ENCODE results near the gene RNF187.

The RNF187 gene

GRCh38 chr1:228454238-228454637 lies 32.9 kb upstream of the RNF187 start:
- peaks cover 9% of the 10 kb centered on the region for H3K4me1 Mint-ChIP-seq

DNA sequence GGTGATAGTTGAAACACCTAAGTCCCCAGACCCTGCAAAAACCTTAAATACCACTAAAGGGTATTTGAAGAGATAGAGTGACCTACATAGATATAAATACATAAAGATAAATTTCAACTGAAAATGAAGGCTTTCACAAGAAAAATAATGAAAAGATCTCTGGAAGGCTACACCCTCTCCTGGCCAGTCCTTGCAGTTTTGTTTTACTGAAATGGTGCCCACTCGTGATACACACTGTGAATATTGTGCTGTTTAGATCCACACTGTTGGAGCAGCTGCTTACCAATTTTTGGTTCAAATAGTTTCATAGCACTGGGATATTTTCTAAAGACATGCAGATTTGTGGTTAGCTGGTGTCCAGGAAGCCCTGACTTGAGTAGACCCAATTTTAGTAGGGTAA lies 31.5 kb upstream of the RNF187 start:
- Mint-ChIP-seq H3K4me3 (no peak overlapping the region), H3K4me1 (peaks cover 10% of the 10 kb centered on the region), H3K36me3 (peaks cover 4% of the 10 kb centered on the region), H3K27ac (no peak overlapping the region), H3K27me3 (no peaks in the 10 kb centered on the region), H3K9me3 (no peaks in the 10 kb centered on the region)
- no peak for ATAC-seq (ENCODE audit: low read depth)
- DNase-seq (ENCODE audit: low spot score in 2 of 2), result no peak

More at GRCh38 chr1:228454238-228454637, 32.9 kb upstream of the RNF187 start:
- no peaks in the 10 kb centered on the region for H3K9me3 Mint-ChIP-seq
- peaks cover 4% of the 10 kb centered on the region for H3K36me3 Mint-ChIP-seq
- H3K4me3 Mint-ChIP-seq, result no peak overlapping the region
- no peak overlapping the region for H3K27ac Mint-ChIP-seq
- ATAC-seq (ENCODE audit: low read depth) (no peak), DNase-seq (ENCODE audit: low spot score in 2 of 2) (no peak)
- no peaks in the 10 kb centered on the region for H3K27me3 Mint-ChIP-seq

DNA sequence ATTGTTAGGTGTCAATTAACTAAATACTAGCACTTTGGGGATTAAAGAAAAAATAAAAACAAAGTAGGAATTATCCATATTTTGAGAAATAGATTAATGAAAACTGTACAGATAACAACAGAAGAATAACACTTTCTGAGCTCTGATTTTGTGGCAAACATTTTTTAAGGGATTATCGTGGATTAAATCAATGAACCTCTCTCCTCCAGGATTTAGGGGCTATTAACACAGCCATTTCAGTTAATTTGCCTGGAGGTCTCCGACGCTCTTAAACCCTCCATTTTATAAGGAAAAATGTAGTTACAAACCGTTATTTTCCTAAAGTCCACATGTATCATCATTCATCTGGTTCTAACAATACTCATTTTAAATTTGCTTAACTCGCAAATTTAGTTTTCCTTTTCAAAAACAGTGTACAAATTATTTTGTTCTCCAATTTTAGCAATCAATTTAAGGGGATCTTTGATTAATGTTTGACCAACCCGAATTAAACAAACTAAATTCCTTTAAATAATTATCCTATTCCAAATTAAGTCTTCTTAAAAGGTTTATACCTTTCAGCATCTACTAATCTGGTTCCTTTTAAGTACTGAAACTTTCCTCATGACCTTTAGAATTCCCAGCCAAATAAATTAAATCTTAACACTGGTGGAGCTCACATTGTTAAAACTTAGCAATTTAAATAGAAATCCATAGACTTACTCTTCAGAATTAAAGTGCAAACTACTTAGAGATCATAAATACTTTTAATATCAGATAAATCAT lies 30.7 kb upstream of the RNF187 start:
- Mint-ChIP-seq H3K27ac (peak overlapping the region; percentile 98), H3K36me3 (peaks cover 6% of the 10 kb centered on the region), H3K4me1 (peaks cover 10% of the 10 kb centered on the region), H3K4me3 (peak overlapping the region; percentile 92), H3K27me3 (peaks cover 1% of the 10 kb centered on the region), H3K9me3 (no peaks in the 10 kb centered on the region)
- no peak for ATAC-seq (ENCODE audit: low read depth)
- no peak for DNase-seq (ENCODE audit: low spot score in 2 of 2)

DNA sequence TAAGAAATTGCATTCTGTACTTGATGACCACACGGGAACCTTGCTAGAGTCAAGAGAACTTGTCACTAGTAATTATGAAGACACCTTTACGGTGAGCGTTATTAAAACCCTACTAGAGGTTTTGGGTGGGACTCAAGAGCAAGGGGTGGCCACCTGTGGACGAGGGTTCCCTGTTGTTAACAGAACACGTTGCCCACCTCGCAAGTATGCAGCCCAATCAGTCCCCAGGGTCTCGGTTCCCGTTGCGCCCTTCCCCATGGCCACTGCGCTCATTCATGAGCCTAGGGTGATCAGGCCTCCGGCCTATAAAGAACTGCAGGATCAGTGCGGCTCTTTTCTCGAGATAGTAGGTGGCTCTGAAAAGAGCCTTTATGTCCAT lies 30.2 kb upstream of the RNF187 start:
- Mint-ChIP-seq H3K4me3 (peak overlapping the region; percentile 92), H3K27me3 (peaks cover 1% of the 10 kb centered on the region), H3K4me1 (peaks cover 10% of the 10 kb centered on the region)

DNA sequence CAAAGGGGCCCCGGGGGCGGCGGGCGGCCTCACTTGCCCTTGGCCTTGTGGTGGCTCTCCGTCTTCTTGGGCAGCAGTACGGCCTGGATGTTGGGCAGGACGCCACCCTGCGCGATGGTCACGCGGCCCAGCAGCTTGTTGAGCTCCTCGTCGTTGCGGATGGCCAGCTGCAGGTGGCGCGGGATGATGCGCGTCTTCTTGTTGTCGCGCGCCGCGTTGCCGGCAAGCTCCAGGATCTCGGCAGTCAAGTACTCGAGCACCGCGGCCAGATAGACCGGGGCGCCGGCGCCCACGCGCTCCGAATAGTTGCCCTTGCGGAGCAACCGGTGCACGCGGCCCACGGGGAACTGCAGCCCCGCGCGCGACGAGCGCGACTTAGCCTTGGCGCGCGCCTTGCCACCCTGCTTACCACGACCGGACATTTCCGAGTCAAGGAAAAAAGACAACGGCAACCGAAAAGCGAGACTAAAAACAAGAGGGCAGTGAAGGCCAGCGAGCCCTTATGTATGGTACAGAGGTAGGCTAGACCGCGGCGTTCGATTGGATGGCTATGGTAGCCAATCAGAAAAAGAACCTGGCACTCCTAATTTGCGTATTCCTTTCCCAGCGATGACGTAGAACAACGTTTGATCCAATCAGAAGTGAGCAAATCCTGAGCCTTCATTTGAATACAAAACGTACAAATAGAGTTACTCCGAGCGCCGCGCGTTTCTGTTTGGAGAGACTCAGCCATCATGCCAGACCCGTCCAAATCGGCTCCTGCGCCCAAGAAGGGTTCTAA lies 29.6 kb upstream of the RNF187 start:
- H3K36me3 Mint-ChIP-seq, result peaks cover 6% of the 10 kb centered on the region
- H3K27me3 Mint-ChIP-seq, result peaks cover 4% of the 10 kb centered on the region
- H3K4me1 Mint-ChIP-seq, result peaks cover 10% of the 10 kb centered on the region
- peak overlapping the region; percentile 98 for H3K27ac Mint-ChIP-seq
- ATAC-seq (ENCODE audit: low read depth) (peak; percentile 80), DNase-seq (ENCODE audit: low spot score in 2 of 2) (peak; percentile 66 to 80)
- H3K4me3 Mint-ChIP-seq, result peak overlapping the region; percentile 92
- H3K9me3 Mint-ChIP-seq, result no peaks in the 10 kb centered on the region

More for the DNA sequence above, 30.2 kb upstream of the RNF187 start:
- ATAC-seq (ENCODE audit: low read depth), result no peak
- peak overlapping the region; percentile 98 for H3K27ac Mint-ChIP-seq
- no peak for DNase-seq (ENCODE audit: low spot score in 2 of 2)
- H3K9me3 Mint-ChIP-seq, result no peaks in the 10 kb centered on the region
- peaks cover 6% of the 10 kb centered on the region for H3K36me3 Mint-ChIP-seq

GRCh38 chr1:228459091-228459993 lies 27.8 kb upstream of the RNF187 start:
- Mint-ChIP-seq H3K4me3 (peak overlapping the region; percentile 92), H3K9me3 (no peaks in the 10 kb centered on the region), H3K4me1 (peaks cover 20% of the 10 kb centered on the region), H3K27ac (peak overlapping the region; percentile 98), H3K36me3 (peaks cover 4% of the 10 kb centered on the region), H3K27me3 (peaks cover 7% of the 10 kb centered on the region)
- no peak for ATAC-seq (ENCODE audit: low read depth)
- DNase-seq (ENCODE audit: low spot score in 2 of 2), result peak in 1 of 2 donors; percentile 14

GRCh38 chr1:228460821-228461220 lies 26.4 kb upstream of the RNF187 start:
- Mint-ChIP-seq H3K36me3 (peaks cover 2% of the 10 kb centered on the region), H3K4me1 (peaks cover 24% of the 10 kb centered on the region), H3K9me3 (no peaks in the 10 kb centered on the region), H3K27ac (peak overlapping the region; percentile 29), H3K4me3 (peak overlapping the region; percentile 57), H3K27me3 (peaks cover 11% of the 10 kb centered on the region)
- ATAC-seq (ENCODE audit: low read depth) (no peak), DNase-seq (ENCODE audit: low spot score in 2 of 2) (no peak)

- H3K4me3 Mint-ChIP-seq, result no peak overlapping the region
- H3K4me1 Mint-ChIP-seq, result peaks cover 20% of the 10 kb centered on the region
- no peak overlapping the region for H3K27ac Mint-ChIP-seq
- H3K9me3 Mint-ChIP-seq, result no peaks in the 10 kb centered on the region
- H3K27me3 Mint-ChIP-seq, result peaks cover 19% of the 10 kb centered on the region
- DNase-seq (ENCODE audit: low spot score in 2 of 2) (no peak), ATAC-seq (ENCODE audit: low read depth) (no peak)
- peaks cover 2% of the 10 kb centered on the region for H3K36me3 Mint-ChIP-seq
Observed at GRCh38 chr1:228462560-228462959, 24.6 kb upstream of the RNF187 start.

GRCh38 chr1:228463009-228463558 lies 24.1 kb upstream of the RNF187 start:
- Mint-ChIP-seq H3K9me3 (no peaks in the 10 kb centered on the region), H3K4me1 (peaks cover 20% of the 10 kb centered on the region), H3K27me3 (peaks cover 24% of the 10 kb centered on the region), H3K4me3 (peak overlapping the region; percentile 31), H3K27ac (no peak overlapping the region), H3K36me3 (peaks cover 2% of the 10 kb centered on the region)
- ATAC-seq (ENCODE audit: low read depth), result no peak
- DNase-seq (ENCODE audit: low spot score in 2 of 2), result no peak

- DNase-seq (ENCODE audit: low spot score in 2 of 2) (peak in 1 of 2 donors; percentile 16), ATAC-seq (ENCODE audit: low read depth) (peak; percentile 42)
- Mint-ChIP-seq H3K27me3 (peaks cover 28% of the 10 kb centered on the region), H3K27ac (no peak overlapping the region), H3K4me1 (peaks cover 17% of the 10 kb centered on the region), H3K4me3 (peak overlapping the region; percentile 84), H3K9me3 (no peaks in the 10 kb centered on the region), H3K36me3 (peaks cover 2% of the 10 kb centered on the region)
Observed at GRCh38 chr1:228463559-228464455, 23.4 kb upstream of the RNF187 start.

DNA sequence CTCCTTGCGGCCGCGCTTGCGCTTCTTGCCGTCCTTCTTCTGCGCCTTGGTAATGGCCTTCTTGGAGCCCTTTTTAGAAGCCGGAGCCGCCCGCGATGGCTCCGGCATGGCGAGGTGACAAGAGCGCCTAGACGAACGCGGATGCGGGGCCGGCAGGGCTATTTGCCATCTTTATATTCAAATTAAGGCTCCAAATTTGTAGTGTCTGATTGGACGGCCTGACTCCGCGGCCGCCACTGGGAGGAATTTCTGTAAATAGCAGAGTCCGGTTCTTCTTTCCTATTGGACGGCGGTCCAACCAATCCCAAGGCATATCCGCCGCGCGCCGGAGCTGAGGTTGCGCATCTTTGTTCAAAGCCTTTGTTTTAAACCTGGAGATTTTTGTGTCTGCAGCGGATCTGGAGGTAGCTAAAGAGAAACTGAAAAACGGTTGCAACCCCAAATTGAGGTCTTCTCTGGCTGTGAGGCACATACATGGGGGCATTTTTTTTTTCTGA lies 22.6 kb upstream of the RNF187 start:
- peaks cover 14% of the 10 kb centered on the region for H3K4me1 Mint-ChIP-seq
- peaks cover 29% of the 10 kb centered on the region for H3K27me3 Mint-ChIP-seq
- ATAC-seq (ENCODE audit: low read depth) (peak; percentile 87), DNase-seq (ENCODE audit: low spot score in 2 of 2) (peak in 1 of 2 donors; percentile 51)
- no peaks in the 10 kb centered on the region for H3K9me3 Mint-ChIP-seq
- H3K4me3 Mint-ChIP-seq, result peak overlapping the region; percentile 84
- peaks cover 2% of the 10 kb centered on the region for H3K36me3 Mint-ChIP-seq
- H3K27ac Mint-ChIP-seq, result no peak overlapping the region

- peak overlapping the region; percentile 84 for H3K4me3 Mint-ChIP-seq
- H3K27ac Mint-ChIP-seq, result no peak overlapping the region
- no peaks in the 10 kb centered on the region for H3K9me3 Mint-ChIP-seq
- H3K36me3 Mint-ChIP-seq, result peaks cover 2% of the 10 kb centered on the region
- DNase-seq (ENCODE audit: low spot score in 2 of 2), result no peak
- H3K4me1 Mint-ChIP-seq, result peaks cover 14% of the 10 kb centered on the region
- H3K27me3 Mint-ChIP-seq, result peaks cover 29% of the 10 kb centered on the region
- ATAC-seq (ENCODE audit: low read depth), result no peak
Observed at GRCh38 chr1:228465141-228465540, 22.0 kb upstream of the RNF187 start.

All from memory B cell (primary cell).